Measurements from ENCODE around the gene HDAC4. TPM values are rescaled to one million over a fixed set of nuclear protein-coding genes. Genes with fewer than 3 reads are reported as not detected.
A peak's percentile ranks its signal among the peaks of the same experiment; 100 is the strongest.

HDAC4 gene
- total RNA-seq, 6 donors from 2014 or later: 16.1 to 108 (median 45.0) TPM

GRCh38 chr2:239193925-239194677 is 206.7 kb downstream of the HDAC4 start:
- Histone ChIP-seq H3K4me3 (no peak overlapping the region), H3K27me3 (no peaks in the 10 kb centered on the region), H3K4me1 (peaks cover 0 to 3% (median 2%) of the 10 kb centered on the region in 4 donors), H3K9me3 (no peaks in the 10 kb centered on the region), H3K36me3 (peaks cover 0 to 30% (median 17%) of the 10 kb centered on the region in 4 donors), H3K27ac (no peak overlapping the region)
- ATAC-seq (ENCODE audit: low FRiP score in 2 of 2): no peak
- 91 to 96% methylated on average over 16 to 17 of the region's 17 CpGs for WGBS, 2 donors
- DNase-seq: peak; percentile 13 to 23
- no peak for TF ChIP-seq POLR2AphosphoS5 (IDR thresholded peaks at IDR 0.05)
- TF ChIP-seq CTCF (IDR thresholded peaks at IDR 0.05): no peak
- TF ChIP-seq POLR2A (IDR thresholded peaks at IDR 0.05): no peak
- no peak for TF ChIP-seq EP300 (IDR thresholded peaks at IDR 0.05)

GRCh38 chr2:239193401-239193811 is 207.4 kb downstream of the HDAC4 start:
- no peak for TF ChIP-seq POLR2A (IDR thresholded peaks at IDR 0.05)
- no peak for TF ChIP-seq CTCF (IDR thresholded peaks at IDR 0.05)
- no peak for TF ChIP-seq POLR2AphosphoS5 (IDR thresholded peaks at IDR 0.05)
- no peak for TF ChIP-seq EP300 (IDR thresholded peaks at IDR 0.05)
- H3K27ac ChIP-seq: no peak overlapping the region
- H3K36me3 ChIP-seq: peaks cover 0 to 36% (median 24%) of the 10 kb centered on the region in 4 donors
- H3K4me3 ChIP-seq: no peak overlapping the region
- DNase-seq (peak; percentile 18 to 75), ATAC-seq (ENCODE audit: low FRiP score in 2 of 2) (no peak)
- 89 to 94% methylated on average over 11 to 12 of the region's 12 CpGs for WGBS, 2 donors
- no peaks in the 10 kb centered on the region for H3K27me3 ChIP-seq
- H3K9me3 ChIP-seq: no peaks in the 10 kb centered on the region
- H3K4me1 ChIP-seq: no peaks in the 10 kb centered on the region

- Histone ChIP-seq H3K4me3 (no peak overlapping the region), H3K27ac (no peak overlapping the region), H3K27me3 (no peaks in the 10 kb centered on the region), H3K9me3 (no peaks in the 10 kb centered on the region), H3K36me3 (peaks cover 0 to 37% (median 24%) of the 10 kb centered on the region in 4 donors), H3K4me1 (peaks cover 0 to under 1% (median 0%) of the 10 kb centered on the region in 4 donors)
- no peak for ATAC-seq (ENCODE audit: low FRiP score in 2 of 2)
- TF ChIP-seq CTCF (IDR thresholded peaks at IDR 0.05) (no peak), POLR2A (IDR thresholded peaks at IDR 0.05) (no peak), EP300 (IDR thresholded peaks at IDR 0.05) (no peak), POLR2AphosphoS5 (IDR thresholded peaks at IDR 0.05) (no peak)
- 91 to 94% methylated on average over 8 of the region's 8 CpGs for WGBS, 2 donors
- DNase-seq: peak in 1 of 2 donors; percentile 15
Observed at GRCh38 chr2:239192975-239193374, 207.8 kb downstream of the HDAC4 start.

- 78 to 84% methylated on average over 17 of the region's 17 CpGs for WGBS, 2 donors
- H3K36me3 ChIP-seq: peaks cover 0 to 41% (median 24%) of the 10 kb centered on the region in 4 donors
- H3K27ac ChIP-seq: no peak overlapping the region
- H3K27me3 ChIP-seq: no peaks in the 10 kb centered on the region
- no peak overlapping the region for H3K4me3 ChIP-seq
- H3K9me3 ChIP-seq: no peaks in the 10 kb centered on the region
- DNase-seq (peak in 1 of 2 donors; percentile 20), ATAC-seq (ENCODE audit: low FRiP score in 2 of 2) (no peak)
- TF ChIP-seq EP300 (IDR thresholded peaks at IDR 0.05) (no peak), POLR2A (IDR thresholded peaks at IDR 0.05) (no peak), POLR2AphosphoS5 (IDR thresholded peaks at IDR 0.05) (no peak), CTCF (IDR thresholded peaks at IDR 0.05) (no peak)
- peaks cover 0 to 6% (median 0%) of the 10 kb centered on the region in 4 donors for H3K4me1 ChIP-seq
Observed at GRCh38 chr2:239192456-239192855, 208.4 kb downstream of the HDAC4 start.
